CD4-positive, alpha-beta T cell treated with Interleukin-15 for 4 hours (primary cell): ENCODE results near the gene BRD8.
"Not testable (repeated sequence)": the region's sequence is repeated elsewhere in the genome, so short reads cannot be mapped to it uniquely, and the experiment has no call there.

Experiments used
- DNase-seq: peaks from one replicate; pipeline ENCODE4 v3.0.0-alpha.2; 2020; ENCODE audit warnings: low spot score

Gene BRD8, protein sequence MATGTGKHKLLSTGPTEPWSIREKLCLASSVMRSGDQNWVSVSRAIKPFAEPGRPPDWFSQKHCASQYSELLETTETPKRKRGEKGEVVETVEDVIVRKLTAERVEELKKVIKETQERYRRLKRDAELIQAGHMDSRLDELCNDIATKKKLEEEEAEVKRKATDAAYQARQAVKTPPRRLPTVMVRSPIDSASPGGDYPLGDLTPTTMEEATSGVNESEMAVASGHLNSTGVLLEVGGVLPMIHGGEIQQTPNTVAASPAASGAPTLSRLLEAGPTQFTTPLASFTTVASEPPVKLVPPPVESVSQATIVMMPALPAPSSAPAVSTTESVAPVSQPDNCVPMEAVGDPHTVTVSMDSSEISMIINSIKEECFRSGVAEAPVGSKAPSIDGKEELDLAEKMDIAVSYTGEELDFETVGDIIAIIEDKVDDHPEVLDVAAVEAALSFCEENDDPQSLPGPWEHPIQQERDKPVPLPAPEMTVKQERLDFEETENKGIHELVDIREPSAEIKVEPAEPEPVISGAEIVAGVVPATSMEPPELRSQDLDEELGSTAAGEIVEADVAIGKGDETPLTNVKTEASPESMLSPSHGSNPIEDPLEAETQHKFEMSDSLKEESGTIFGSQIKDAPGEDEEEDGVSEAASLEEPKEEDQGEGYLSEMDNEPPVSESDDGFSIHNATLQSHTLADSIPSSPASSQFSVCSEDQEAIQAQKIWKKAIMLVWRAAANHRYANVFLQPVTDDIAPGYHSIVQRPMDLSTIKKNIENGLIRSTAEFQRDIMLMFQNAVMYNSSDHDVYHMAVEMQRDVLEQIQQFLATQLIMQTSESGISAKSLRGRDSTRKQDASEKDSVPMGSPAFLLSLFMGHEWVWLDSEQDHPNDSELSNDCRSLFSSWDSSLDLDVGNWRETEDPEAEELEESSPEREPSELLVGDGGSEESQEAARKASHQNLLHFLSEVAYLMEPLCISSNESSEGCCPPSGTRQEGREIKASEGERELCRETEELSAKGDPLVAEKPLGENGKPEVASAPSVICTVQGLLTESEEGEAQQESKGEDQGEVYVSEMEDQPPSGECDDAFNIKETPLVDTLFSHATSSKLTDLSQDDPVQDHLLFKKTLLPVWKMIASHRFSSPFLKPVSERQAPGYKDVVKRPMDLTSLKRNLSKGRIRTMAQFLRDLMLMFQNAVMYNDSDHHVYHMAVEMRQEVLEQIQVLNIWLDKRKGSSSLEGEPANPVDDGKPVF

DNA sequence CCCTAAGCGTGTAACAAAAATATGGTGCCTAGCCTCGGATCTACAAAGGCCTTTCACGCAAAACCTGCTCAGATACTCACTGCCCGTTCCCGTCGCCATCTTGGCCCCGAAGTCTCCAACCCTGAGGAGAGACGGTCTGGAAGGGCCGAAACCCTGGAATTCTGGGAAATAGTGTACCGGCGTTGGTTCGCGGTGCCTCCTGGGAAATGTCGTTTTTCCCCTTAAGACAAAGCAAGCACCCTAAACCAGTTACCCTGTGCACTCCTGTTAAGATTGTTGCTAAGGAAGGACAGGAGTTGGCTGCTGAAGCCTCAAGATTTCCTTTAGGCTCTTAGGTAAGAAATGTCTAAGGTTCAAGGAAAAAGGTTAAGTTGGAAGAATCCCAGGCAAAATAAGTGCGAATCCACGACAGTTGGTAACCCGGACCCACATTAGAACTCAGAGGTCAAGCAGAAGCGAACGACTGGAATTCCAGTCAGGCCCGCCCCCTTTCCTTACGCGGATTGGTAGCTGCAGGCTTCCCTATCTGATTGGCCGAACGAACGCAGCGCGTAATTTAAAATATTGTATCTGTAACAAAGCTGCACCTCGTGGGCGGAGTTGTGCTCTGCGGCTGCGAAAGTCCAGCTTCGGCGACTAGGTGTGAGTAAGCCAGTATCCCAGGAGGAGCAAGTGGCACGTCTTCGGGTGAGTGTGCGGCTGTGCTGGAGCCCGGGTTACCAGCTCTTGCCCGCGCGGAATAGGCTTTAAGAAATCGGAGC, at the start of gene BRD8, which contains the start of gene KIF20A:
Gene BRD8, minus strand, starts transcription at position 115 of the 761 bp plus-strand sequence. Its CDS starts 16 bp downstream, at position 99.
Gene KIF20A, plus strand, starts transcription at position 597 of the 761 bp plus-strand sequence. CDS start 569 bp downstream, outside the sequence.
- peak; percentile 93 for DNase-seq

DNA sequence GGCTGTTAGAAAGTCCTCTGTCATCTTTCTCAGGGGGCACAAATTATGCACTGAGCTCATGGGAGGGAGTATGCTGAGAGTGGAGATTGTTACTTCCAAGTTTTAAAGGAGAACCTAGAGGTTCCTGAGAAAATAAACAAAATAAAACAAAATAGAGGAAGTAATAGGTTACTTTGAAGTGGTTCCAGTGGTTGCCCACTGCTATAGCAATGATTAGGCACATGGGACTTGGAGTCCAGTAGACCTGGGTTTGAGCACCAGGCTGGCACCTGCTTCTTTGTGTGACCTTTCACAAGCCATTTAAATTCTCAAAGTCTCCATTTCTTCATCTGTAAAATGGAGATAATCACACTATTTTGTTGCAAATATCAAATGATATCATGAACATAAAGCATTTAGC, 48.5 kb upstream of the BRD8 start:
- no peak for DNase-seq

DNA sequence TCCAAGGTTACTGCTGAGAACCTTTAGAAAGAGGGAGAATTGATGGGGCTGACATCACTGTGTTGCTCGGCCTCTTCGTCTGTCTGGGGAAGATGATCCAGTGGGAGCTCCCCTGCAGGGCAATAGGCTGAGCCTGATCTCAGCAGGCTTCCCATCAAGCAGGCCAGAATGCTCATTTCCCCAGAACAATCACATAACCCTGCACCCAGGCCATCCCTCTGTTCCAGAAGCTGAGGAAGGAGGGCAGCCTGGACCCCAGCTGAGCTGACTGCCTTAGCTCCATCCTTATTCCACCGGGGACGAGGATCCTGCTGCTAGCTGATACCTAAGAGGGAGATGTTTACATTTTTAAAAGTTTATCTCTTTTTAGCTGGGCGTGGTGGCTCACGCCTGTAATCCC, 46.3 kb upstream of the BRD8 start:
- DNase-seq, result no peak

DNA sequence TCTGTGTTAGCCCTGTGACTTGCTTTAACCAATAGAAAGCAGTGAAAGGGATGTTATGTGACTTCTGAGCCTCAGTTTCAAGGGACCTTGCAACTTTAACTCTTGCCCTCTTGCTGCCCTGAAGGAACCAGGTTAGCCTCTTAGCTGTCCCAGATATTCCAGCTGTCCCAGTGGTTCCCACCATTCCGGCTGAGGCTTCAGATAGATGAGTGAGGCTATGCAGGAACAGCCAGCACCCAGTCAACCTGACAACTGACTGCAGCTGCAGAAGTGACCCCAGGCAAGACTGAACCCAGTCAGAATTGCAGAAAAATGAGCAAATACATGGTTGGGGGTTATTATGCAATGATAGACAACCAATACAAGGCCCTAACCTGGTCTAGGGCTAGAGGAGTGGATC, 45.1 kb upstream of the BRD8 start:
- DNase-seq, result no peak

DNA sequence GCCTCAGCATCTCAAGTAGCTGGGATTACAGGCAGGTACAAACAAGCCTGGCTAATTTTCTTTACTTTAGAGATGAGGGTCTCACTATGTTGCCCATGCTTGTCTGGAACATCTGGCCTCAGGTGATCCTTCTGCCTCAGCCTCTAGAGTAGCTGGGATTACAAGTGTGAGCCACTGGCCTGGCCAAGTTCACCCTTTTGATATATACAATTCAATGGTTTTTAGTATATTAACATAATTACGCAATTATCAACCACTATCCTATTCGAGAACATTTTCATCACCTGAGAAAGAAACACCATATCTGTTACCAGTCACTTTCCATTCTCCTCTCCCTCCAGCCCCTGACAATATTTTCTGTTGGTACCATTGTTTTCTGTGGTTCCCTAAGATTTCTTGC, 38.4 kb upstream of the BRD8 start:
- DNase-seq, result no peak

DNA sequence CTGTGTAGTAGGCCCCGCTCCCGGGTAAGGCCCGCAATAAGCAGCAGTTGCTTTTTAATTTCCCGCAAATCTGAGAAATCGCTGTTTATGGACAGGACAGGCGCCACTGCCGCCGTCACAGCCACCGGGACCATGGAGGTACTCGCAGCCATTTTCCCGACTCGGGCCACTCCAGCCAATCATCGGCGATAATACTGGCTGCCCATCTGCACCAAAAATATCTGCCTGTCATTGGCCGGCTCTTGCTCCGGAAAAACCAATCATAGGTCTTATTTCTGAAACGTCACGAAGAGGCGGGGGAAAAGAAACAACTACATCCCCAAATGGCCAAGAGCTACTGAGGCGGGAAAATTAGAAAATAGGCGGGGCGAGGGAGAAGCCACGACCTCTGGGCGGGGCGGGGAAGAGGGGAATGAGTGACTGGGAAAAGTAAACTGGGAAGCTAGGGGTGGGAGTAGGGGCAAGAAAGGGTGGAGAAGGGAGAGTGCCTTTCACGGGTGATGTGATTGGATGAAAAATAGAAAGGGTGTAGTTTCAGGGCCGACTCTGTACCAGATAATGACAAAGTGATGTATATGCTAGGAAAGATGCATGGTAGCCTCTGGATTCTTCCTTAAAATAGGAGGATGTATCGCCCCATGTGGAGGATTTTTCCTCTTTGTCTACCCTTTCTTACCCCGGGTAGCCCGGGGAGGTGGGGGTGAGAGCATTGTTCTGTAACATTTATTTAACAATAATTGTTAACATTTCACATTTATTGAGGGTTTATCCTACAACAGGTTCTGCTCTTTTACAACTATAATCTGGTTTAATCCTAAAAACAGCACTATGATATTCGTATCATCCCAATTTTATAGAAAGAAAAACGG, 35.0 kb upstream of the BRD8 start, which contains the start of gene CDC23:
Gene CDC23, minus strand, starts transcription at position 163 of the 869 bp plus-strand sequence. Its CDS starts 11 bp downstream, at position 152.
- peak; percentile 95 for DNase-seq

DNA sequence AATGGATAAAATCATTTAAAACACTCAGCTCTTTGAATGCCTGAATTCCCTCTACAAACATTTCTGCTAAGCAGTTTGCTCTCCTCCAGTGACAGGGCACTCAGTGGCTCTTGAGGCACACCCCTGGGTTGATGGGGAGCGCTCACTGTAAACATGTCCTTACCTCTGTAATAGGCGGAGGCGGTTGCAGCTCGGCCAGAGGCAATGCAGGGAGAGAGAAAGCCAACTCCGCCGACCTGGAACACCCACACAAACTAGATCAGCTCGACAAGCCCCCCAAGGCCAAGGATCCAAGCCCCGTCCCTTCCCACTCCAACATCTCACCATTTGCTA, 34.4 kb upstream of the BRD8 start:
- peak; percentile 1 for DNase-seq

DNA sequence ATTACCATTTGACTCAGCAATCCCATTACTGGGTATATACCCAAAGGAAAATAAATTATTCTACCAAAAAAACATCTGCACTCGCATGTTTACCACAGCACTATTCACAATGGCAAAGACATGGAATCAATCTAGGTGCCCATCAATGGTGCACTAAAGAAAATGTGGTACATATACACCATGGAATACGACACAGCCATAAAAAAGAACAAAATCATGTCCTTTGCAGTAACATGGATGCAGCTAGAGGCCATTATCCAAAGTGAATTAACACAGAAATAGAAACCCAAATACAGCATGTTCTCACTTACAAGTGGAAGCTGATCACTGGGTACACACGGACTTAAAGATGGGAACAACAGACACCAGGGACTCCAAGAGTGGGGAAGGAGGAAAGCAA, 32.6 kb upstream of the BRD8 start:
- no peak for DNase-seq

DNA sequence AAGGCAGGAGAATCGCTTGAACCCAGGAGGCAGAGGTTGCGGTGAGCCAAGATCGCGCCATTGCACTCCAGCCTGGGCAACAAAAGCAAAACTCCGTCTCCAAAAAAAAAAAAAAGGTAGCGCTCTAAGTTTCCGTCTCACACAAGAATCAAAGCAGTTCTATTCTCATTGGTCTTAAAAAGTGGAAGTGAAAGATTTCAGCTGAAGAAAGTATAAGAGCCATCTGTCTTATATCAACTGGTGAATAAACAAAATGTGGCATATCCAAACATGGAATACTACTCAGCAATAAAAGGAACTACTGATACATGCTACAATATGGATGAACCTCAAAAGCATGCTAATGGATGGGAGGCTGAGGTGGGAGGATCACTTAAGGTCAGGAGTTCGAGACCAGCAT, 15.4 kb upstream of the BRD8 start:
- not testable (repeated sequence) for DNase-seq

DNA sequence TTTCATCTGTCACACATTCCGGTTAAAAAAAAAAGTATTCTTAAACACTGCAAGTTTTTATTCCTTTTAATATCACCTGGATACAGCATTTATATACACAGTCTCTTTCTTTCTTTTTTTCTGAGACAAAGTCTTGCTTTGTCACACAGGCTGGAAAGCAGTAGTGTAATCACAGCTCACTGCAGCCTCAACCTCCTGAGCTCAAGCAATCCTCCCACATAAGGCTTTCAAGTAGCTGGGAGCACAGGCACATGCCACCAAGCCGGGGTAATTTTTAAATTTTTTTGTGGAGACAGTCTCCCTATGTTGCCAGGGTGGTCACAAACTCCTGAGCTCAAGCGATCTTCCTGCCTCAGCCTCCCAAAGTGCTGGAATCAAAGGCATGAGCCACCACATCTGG, 14.4 kb upstream of the BRD8 start:
- DNase-seq, result no peak

DNA sequence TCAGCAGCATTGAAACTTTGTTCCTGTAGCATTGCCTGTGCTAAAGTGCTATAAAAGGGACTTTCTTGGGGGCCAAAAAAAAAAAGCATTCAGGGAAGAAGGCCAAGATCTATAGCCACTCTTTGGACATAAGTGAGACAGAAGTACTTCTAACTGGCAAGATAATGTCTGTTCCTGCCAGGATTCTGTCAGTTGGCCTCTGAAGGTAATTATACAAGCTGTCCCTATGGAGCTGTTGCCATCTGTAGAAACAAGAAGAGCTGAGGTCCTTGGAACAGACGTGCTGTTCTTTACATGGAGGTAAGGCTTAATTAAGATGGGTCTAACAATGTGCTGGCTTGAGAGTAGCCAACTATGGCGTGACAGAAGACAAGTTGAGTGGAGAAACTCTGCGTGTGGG, 10.2 kb upstream of the BRD8 start:
- no peak for DNase-seq

DNA sequence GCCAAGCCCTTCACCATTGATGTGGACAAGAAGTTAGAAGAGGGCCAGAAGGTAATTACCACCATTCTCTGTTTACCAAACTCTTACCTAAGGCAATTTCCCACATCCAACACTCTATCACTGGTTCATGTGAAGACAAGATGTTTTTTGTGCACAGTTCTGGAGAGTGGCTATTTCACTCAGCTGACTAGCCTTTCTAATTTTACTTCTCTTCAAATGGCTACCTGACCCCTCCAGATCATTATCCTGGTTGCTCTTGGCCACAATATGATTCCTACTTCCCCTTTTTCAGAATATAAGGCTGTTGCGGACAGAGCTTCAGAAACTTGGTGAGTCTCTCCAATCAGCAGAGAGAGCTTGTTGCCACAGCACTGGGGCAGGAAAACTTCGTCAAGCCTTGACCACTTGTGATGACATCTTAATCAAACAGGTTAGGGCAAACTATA, 7.6 kb upstream of the BRD8 start:
- no peak for DNase-seq

DNA sequence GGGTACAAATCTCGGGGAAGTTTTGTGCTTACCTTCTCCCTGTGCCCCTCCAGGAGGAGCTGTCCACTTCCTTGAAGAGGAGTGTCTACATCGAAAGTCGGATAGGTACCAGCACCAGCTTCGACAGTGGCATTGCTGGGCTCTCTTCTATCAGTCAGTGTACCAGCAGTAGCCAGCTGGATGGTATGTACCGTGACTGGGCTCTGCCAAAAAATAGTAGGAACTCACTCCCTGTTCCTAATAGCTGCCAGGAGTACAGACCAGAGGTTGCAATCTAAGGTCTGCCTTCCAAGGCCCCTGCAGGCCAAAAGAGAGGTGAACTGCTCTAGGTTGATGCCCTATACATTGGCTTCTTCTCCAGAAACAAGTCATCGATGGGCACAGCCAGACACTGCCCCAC, 4.4 kb upstream of the BRD8 start:
- DNase-seq, result no peak

DNA sequence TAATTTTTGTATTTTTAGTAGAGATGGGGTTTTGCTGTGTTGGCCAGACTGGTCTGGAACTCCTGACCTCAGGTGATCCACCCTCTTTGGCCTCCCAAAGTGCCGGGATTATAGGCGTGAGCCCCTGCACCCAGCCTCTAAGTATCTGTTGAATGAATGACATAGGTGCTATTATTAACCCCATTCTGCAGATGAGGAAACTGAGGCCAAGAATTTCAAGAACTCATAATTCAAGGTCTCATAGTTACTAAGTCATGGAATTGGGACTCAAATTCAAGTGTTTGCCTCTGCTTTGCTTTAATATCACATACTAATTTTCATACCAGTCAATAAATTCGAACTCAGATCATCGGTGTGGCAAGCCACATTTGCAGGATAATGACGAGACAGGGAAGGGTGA, 2.4 kb upstream of the BRD8 start:
- DNase-seq, result no peak

DNA sequence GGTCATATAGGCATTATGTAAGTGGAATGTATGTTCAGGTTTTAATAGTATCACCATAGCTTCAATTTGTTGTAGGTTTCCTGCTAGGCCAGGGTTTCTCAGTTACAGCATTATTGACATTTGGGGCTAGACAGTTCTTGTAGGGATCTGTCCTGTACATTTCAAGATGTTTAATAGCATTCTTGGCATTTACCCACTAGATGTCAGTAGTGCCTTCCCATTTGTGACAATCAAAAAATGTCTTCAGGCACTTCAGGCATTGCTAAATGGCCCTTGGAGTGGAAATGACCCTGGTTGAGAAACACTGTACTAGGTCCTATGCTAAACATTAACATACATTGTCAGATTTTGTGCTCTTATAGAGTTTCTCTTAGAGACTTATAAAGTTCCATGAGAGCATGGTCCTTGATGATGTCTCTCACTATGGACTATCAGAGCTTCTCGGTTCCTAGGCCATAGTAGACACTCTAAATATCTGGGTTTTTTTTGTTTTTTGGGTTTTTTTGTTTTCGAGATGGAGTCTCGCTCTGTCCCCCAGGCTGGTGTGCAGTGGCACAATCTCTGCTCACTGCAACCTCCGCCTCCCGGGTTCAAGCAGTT, 1.9 kb upstream of the BRD8 start:
- DNase-seq, result peak; percentile 39

DNA sequence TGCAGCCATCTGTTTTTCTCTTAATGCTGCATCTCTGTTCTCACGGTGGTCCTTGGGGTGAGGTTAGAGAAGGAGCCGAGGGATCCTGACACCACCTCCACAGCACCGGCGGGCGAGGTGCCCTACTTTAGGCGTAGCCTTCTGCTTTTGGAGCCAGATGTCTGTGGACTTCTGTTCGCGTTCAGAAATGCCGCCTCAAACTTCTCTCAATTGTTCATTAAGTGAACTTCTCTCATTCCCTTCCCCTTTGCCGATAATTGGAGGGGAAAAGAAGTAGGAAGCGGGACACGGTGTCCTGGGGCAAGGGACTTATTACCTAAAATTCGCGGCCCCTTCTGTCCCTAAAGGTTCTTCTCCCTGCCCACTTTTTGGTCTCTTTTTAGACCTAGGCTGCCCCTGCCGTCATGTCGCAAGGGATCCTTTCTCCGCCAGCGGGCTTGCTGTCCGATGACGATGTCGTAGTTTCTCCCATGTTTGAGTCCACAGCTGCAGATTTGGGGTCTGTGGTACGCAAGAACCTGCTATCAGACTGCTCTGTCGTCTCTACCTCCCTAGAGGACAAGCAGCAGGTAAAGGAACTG, 937 bp upstream of the BRD8 start:
- no peak for DNase-seq

DNA sequence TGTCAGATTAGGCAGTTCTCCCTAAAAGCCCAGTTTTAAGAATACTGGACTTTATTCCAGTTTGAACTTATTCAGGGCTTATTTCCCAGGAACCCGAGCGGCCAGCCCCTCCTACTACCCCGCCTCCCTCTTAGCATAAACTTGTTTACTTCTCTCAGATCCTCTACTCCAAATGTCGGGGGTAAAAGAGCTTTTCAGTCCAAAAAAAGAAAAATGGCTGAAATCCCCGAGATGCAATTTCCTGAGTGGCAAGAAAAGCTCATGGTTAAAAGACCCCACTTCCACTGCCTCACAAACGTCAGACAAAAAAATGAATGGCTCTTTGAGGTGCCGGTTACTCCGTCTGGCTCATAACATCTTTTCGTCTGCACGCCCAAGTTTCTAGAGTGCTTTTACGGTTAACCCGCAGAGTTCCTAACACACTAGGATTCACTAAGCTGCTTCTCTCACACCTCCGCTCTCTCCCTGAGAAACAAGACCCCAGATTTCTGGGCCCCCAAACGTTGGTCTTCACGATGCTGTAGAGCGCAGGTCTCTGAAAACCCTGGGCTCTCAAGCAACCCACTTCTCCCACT, 402 bp downstream of the BRD8 start:
- DNase-seq, result no peak

DNA sequence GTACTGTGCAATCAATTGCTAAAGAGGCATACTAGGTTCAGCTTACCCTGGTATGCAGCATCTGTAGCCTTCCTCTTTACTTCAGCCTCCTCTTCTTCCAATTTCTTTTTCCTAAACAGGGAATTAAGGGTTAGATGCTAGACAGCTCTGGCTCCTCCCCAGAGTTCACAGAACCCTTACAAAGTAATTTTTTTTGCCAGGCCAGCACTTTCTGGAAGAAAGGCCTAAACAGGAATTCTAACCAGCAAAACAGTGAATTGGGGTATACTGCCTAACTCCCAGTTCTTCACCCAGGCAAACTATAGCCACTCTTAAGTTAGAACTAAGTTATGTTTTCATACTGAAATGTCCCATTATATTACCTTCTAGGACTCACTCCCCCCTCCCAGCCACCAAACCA, 8.1 kb downstream of the BRD8 start:
- DNase-seq, result no peak

DNA sequence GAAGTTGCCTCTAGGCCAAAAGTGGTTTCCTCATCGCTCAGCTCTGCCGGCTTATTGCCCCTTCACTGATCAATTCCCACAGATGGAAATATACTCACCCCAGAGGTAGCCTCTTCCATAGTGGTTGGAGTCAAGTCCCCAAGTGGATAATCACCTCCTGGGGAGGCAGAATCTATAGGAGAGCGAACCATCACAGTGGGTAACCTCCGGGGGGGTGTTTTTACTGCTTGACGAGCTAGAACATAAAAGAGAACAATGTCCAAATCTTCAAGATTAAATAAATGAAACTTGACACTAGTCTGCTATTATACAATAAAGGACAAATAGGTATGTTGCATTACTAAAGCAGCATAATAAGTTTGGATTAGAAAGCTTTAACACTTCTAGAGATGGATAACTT, 9.3 kb downstream of the BRD8 start:
- DNase-seq, result no peak
